ENCODE data around the gene ITFG1. TPM values are rescaled to one million over a fixed set of nuclear protein-coding genes. Genes with fewer than 3 reads are reported as not detected.

ITFG1 gene
- total and polyA plus RNA-seq, 2 of the 8 experiments (the other 6 are each of a cell fraction or from before 2014, with no cell fraction given) = 13.8 to 22.2 TPM

GRCh38 chr16:47460711-47461597 is at the start of gene ITFG1, which contains the start of gene PHKB (continued):
- no peak for TF ChIP-seq CBX8 (IDR thresholded peaks at IDR 0.05; ENCODE audit: borderline replicate concordance, low read depth, low read length)
- TF ChIP-seq RFX5 (IDR thresholded peaks at IDR 0.05; ENCODE audit: borderline replicate concordance, low read depth, low read length) = no peak
- no peak for TF ChIP-seq CEBPB (IDR thresholded peaks at IDR 0.05; ENCODE audit: low read depth, low read length)
- peak in 1 of 2 experiments; percentile 53; a peak in 2 of 4 replicates for TF ChIP-seq SIN3A (conservative IDR thresholded peaks at IDR 0.05 in 1 of 2, IDR thresholded peaks at IDR 0.05 in 1 of 2; ENCODE audit: low read depth in 1 of 2, low read length in 2 of 2)
- no peak for TF ChIP-seq MAFK (IDR thresholded peaks at IDR 0.05; ENCODE audit: low read depth, low read length)
- no peak for TF ChIP-seq KDM5A (IDR thresholded peaks at IDR 0.05; ENCODE audit: low read length)
- TF ChIP-seq JUND (IDR thresholded peaks at IDR 0.05; ENCODE audit: low read length) = no peak
- no peak for TF ChIP-seq SRF (IDR thresholded peaks at IDR 0.05; ENCODE audit: low read depth, low read length)
- no peak; the same call in 1 of the 2 replicates for TF ChIP-seq CREB1 (IDR thresholded peaks at IDR 0.05)
- no peak for TF ChIP-seq RNF2 (IDR thresholded peaks at IDR 0.05; ENCODE audit: borderline replicate concordance, low read depth, low read length, missing control alignments, poor library complexity, severe bottlenecking)
- no peak for TF ChIP-seq SIX5 (IDR thresholded peaks at IDR 0.05; ENCODE audit: low read depth, low read length)
- TF ChIP-seq NANOG (IDR thresholded peaks at IDR 0.05; ENCODE audit: insufficient read depth, low read depth, low read length, poor library complexity, severe bottlenecking) = no peak
- no peak for TF ChIP-seq TAF7 (optimal IDR thresholded peaks at IDR 0.05; ENCODE audit: borderline replicate concordance, low read depth, low read length)
- peak; percentile 11 to 13; a peak in 2 of 4 replicates for TF ChIP-seq RAD21 (IDR thresholded peaks at IDR 0.05 in 1 of 2, conservative IDR thresholded peaks at IDR 0.05 in 1 of 2; ENCODE audit: low read depth in 2 of 2, low read length in 2 of 2)
- TF ChIP-seq GTF2F1 (IDR thresholded peaks at IDR 0.05; ENCODE audit: borderline replicate concordance, low read depth, low read length) = no peak
- TF ChIP-seq CTCF (IDR thresholded peaks at IDR 0.05; ENCODE audit: control extremely low read depth in 1 of 3, insufficient read depth in 1 of 3, low read depth in 1 of 3, low read length in 3 of 3) = no peak; a peak in 1 of 4 replicates
- no peak for TF ChIP-seq TEAD4 (IDR thresholded peaks at IDR 0.05; ENCODE audit: low read depth, low read length)
- TF ChIP-seq GABPA (IDR thresholded peaks at IDR 0.05; ENCODE audit: borderline replicate concordance, insufficient read depth, low read length) = no peak
- TF ChIP-seq POLR2AphosphoS5 (IDR thresholded peaks at IDR 0.05; ENCODE audit: low read depth, low read length) = peak; percentile 51; the same call in 1 of the 2 replicates
- TF ChIP-seq TBP (IDR thresholded peaks at IDR 0.05; ENCODE audit: low read depth, low read length) = peak; percentile 55; the same call in 1 of the 2 replicates

All from H1 (cell line).